Activated CD8-positive, alpha-beta memory T cell treated with anti-CD3 and anti-CD28 coated beads for 36 hours (primary cell): Measurements from ENCODE around the gene GPR158. TPM values are rescaled to one million over a fixed set of nuclear protein-coding genes. Genes with fewer than 3 reads are reported as not detected.

Experiments used
- CTCF ChIA-PET: fragments of 350-600 bp; sonication (Branson Sonifier 250); formaldehyde crosslinking; loops from one replicate; lab custom pipeline; 2021; ENCODE audit warnings: antibody characterized with exemption; lab: Charles Lee
- POLR2A ChIA-PET: fragments of 350-600 bp; sonication (Branson Sonifier 250); formaldehyde crosslinking; loops from one replicate; lab custom pipeline; 2021; ENCODE audit warnings: antibody characterized with exemption; lab: Charles Lee
- total RNA-seq, 2 experiments: library from RNA; stranded (reverse); gene quantifications; one replicate each; pipeline ENCODE4 v1.2.3, GENCODE V29; 2021

GPR158 gene
- total RNA-seq, 2 experiments from 2014 or later, result not detected

DNA sequence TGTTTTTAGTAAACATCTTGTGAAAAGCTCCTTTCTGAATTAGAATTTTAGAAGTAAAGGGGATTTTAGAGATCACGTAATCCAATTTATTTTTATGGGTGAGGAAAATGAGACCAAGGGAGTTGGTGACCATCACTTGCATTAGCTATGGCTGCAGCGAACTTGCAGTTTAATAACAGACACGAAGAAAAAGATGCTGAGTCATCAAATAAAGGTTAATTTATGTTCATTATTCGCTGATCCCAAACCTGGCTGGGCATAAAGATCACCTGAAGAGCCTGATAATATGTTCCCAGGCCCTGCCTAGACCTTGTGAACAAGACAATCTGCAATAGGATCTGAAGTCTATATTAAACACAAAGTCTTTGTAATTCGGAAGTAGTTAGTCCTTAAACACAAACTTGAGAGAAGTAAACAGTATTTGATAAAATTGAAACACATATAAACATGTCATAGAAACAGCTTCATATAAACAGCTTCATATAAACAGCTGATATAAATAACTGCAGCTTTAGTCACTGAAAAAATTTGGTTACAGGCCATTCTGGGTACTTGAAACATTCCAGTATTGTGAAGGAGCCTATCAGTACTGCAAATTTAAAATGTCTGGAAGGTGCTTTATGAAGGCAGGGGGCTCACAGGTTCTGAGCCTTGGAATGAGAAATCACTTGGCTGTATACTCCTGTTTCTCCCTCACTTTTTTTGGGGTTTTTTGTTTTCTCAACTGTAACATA is 16.5 kb downstream of the GPR158 start:
- POLR2A ChIA-PET, result no interaction called here

GRCh38 chr10:25198151-25198550 is 23.4 kb downstream of the GPR158 start:
- ChIA-PET CTCF (no interaction called here), POLR2A (no interaction called here)

More for the DNA sequence above, 16.5 kb downstream of the GPR158 start:
- CTCF ChIA-PET, result no interaction called here

DNA sequence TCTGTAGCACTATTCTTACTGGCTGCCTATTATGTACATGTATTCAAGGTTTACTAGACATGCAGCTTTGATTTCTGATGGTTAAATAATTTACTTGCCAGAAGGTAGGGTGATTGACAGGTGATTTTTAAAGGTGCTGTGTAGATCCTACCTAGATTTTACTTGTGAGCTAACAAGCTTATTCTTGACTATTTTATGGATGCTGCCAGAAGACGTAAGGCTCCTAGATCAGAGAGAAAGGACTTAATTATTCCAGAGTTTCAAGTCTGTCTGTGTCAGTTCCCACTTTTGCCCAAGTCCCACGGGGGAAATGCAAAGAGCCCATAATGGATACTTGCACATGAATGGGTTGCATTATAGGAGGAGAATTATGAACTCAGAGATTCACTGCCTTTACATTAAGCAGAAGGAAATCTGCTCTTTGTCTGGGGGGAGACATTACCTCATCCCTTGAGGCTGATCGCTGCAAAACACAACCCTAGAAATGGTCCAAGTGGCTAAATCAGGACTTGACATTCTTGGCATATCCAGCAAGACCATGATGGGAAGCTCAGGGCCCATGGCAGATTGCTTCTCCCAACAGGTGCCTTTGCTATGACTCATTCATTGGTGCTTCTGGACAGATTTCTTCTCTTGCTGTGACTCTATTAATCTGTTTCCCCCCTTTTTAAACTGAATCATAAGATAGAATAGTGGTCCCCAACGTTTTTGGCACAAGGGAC is 32.1 kb downstream of the GPR158 start:
- ChIA-PET POLR2A (no interaction called here), CTCF (no interaction called here)

- POLR2A ChIA-PET, result no interaction called here
- CTCF ChIA-PET, result no interaction called here
Observed at GRCh38 chr10:25209618-25210017, 34.8 kb downstream of the GPR158 start.

DNA sequence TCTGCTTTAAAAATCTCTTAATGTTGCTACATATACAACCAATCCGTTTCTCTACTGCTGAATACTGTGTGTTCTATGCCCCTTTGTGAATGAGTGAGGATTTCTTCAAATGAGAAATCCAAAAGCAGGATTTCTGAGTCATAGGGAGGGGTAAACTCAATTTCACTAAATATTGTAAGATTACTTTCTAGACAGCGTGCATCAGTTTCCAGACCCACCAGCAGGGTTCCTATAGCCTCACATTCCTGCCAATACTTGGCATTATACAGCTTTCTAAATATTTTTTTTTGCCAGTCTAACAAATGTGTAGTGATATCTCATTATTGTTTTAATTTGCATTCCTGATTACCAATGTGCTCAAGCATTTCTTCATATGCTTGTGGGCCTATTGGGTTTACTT is 35.5 kb downstream of the GPR158 start:
- ChIA-PET CTCF (no interaction called here), POLR2A (no interaction called here)

GRCh38 chr10:25220156-25220555 is 45.4 kb downstream of the GPR158 start:
- ChIA-PET CTCF (no interaction called here), POLR2A (no interaction called here)

DNA sequence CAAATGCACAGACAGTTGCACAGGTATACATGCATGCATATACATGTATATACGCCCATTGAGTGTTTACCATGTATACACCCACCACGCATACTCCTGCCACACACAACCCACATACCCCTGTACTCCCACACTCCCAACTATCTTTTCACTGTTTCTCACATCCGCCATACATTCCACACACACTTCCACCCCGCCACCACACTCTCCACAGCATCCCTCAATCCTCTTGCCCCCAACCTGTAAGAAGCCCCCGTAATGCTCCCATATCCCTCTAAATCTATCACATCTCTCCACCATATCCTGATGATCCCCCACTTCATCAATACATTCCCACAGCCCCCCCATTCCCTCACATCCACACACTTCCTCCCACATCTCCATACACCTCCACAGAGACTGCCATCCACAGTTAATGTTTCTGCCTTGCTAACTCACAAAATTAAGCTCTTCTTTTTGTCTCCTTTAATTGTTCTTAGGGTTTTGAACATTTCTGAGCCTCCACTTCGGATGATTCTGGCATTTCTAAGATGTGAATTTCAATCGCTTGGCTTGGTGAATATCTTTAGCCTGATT is 47.4 kb downstream of the GPR158 start:
- CTCF ChIA-PET, result no interaction called here

DNA sequence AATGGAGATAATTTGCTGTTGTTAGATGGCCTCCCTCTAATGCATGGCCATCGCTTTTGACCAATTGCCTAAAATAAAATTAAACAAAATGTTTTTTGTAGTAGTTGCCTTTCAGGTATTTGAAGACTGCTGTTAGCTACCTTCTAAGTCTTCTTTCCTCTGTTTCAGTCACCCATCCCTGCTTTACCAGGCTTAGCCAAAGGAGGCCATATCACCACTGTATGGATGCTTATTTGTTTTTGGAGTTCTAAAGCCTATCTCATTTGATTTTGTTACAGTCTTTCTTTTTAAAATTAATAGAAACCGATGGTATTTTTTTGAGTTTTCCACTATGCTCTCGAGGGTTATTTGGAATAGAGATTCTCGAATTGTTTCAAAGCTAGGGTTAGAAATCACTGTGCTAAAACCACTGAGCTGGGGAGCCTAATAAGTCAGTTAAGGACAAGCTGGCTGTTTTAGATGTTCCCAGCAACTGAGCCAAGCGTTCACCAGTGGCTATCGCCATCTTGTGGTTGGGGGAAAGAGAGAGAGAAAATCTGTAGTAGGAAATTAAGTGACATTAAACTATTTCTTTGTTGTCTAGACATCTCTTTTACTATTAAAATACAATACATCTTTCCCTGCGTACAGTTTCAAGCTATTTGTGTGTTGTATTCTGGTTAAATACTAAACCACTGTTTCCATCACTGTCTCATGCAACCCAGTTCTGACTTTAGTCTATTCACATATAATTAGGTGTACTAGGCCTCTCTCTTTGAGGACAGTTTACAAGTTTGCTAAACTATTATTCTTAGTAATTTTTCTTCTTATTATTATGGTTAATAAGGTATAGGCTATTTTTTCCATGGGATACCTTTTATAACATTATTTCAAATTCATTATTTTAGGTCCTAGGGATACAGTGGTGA is 52.2 kb downstream of the GPR158 start:
- POLR2A ChIA-PET, result no interaction called here
- CTCF ChIA-PET, result no interaction called here

More for the DNA sequence above, 47.4 kb downstream of the GPR158 start:
- POLR2A ChIA-PET, result no interaction called here

DNA sequence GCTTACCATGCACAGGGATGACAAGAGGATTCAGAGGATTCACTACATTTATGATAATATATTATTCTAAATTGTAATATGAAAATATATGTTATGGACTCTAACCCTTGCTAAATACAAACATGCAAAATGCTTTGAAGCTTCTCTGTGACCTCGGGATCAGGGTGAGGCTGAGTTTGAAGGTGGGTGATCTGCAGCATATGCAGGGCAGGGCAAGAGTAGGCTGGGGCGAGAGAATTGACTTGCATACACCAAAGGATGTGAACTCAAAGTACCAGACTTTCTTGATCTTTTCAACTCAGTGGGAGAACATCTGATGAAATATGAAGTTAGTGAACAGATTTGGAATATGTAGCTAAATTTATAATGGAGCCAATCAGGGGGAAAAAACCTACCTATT is 57.0 kb downstream of the GPR158 start:
- ChIA-PET POLR2A (no interaction called here), CTCF (no interaction called here)

DNA sequence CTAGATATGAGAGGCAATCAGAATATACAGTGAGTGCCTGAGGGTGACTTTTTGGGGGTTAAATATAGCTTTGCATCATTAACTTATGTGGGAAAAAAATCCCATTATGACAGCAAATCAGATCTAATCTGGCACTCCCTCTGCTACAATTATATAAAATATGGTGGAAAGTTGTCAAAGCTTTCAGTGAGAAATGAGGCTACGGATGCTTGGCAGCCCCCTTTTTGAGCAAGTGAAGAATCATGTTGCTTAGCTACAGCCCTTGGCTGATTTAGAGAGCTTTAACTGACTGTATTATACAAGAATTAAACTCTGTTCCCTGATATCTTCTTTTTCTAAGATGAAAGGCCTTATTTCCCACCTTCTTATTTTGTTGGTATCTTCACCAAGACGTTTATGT is 57.4 kb downstream of the GPR158 start:
- ChIA-PET POLR2A (no interaction called here), CTCF (no interaction called here)

DNA sequence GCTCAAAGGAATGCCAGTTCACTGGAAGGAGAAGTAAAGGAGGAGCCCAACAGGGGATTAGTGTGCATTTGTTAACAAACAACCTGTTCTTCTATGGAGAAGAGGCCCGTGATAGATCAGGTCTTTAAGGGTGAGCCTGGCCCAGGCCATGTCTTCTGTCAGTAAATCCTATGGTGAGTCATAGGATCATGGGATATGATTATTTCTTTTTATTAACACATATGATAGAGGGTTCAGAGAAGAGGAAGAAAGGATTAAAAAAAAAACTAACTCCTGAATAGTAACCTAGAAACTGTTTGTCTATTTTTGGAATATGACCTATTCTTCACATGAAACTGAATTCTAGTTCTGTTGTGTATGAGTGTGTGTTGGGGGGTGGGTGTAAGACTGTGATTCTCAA is 70.4 kb downstream of the GPR158 start:
- ChIA-PET POLR2A (no interaction called here), CTCF (no interaction called here)

- ChIA-PET POLR2A (no interaction called here), CTCF (no interaction called here)
Observed at GRCh38 chr10:25257646-25258045, 82.8 kb downstream of the GPR158 start.

DNA sequence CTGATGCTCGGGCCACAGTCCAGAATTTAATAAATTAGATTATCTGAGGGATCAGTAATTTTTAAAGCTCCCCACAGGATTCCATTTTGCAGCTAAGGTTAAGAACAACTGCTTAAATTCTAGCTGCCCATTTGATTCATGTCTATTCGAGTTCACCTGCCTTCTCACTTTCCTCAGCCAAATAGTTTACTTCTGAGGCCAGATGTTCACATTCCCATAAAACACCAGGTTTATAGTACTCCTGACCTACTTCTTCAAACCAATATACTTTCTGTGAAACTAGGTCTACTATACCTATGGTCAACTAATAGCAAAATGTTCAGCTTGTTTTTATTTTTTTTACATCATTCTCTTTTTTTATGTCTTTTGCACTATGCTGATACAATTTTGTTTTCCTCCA is 86.3 kb downstream of the GPR158 start:
- CTCF ChIA-PET, result no interaction called here
- POLR2A ChIA-PET, result no interaction called here

- ChIA-PET POLR2A (no interaction called here), CTCF (no interaction called here)
Observed at GRCh38 chr10:25261558-25261957, 86.8 kb downstream of the GPR158 start.

GRCh38 chr10:25263931-25264330 is 89.1 kb downstream of the GPR158 start:
- POLR2A ChIA-PET, result no interaction called here
- CTCF ChIA-PET, result no interaction called here

DNA sequence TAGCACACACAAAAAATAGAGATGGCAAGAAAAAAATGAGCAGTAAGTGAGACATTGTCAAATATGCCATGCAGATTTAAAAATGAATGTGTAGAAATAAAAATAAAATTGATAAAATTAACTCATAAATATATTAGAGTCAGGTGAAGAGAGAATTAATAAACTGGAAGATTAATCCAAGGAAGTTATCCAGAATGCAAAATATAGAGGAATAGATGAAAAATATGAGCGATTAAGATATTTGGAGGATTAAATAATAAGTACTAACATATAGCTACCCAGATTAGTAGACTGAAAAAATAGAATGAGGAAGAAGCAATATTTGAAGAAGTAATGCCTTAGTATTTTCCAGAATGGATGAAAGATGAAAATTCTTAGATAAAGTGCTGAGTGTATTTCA is 103.4 kb downstream of the GPR158 start:
- POLR2A ChIA-PET, result no interaction called here
- CTCF ChIA-PET, result no interaction called here

DNA sequence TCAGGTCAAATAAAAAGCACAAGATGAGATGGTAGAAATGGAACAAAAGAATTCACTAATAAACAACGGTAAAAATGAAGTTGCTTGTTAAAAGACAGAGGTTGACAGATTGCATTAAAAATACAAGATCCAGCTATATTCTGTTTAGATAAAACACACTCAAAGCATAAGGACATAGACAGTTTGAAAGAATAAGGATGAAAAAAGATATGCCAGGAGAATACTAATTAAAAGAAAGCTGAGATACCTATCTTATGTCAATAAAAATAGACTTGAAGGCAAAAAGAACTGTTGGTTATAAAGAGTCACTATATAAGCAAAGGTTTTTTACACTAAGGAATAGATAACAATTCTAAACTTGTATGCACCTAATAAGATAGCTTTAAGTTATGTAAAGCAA is 105.3 kb downstream of the GPR158 start:
- ChIA-PET POLR2A (no interaction called here), CTCF (no interaction called here)

DNA sequence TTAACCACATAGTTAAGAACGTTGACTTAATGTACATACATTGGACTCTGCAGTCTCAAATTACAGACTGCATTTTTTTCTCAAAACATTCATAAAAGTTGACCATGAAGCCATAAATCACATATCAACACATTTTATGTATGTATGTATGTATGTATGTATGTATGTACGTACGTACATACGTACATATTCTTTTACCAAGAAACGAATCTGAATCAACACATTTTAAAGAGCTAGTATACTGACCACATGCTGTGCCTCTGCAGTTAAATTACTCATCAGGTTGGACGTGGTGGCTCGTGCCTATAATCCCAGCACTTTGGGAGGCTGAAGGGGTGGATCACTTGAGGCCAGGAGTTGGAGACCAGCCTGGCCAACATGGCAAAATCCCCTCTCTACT is 105.8 kb downstream of the GPR158 start:
- POLR2A ChIA-PET, result no interaction called here
- CTCF ChIA-PET, result no interaction called here

- POLR2A ChIA-PET, result no interaction called here
- CTCF ChIA-PET, result no interaction called here
Observed at GRCh38 chr10:25285809-25286208, 111.0 kb downstream of the GPR158 start.

DNA sequence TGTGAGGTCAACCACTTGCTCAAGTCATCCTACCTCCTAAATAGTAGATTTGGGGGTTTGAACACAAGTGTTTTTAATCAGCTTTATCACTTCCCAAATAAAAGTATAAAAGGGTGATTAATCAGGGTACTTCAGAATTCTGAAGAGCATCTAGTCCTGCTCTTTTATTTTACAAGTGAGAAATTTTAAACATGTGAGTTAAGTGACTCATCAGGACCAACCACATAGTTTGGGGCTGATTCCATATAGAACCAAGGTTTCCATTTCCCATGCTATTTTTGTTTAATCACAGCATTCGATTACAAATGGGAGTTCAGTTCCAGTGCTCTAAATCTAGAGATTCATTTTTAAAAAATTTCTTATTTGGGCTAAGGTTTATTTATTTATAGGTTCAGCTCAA is 113.4 kb downstream of the GPR158 start:
- CTCF ChIA-PET, result no interaction called here
- POLR2A ChIA-PET, result no interaction called here
